HG03520 (cell line): ENCODE results near the gene STRADA.
"Not testable (repeated sequence)": the region's sequence is repeated elsewhere in the genome, so short reads cannot be mapped to it uniquely, and the experiment has no call there.

Source experiments
- ATAC-seq: cut with Tn5 transposase; IDR thresholded peaks from one replicate; pipeline ENCODE4 v1.9.1; 2021; ENCODE audit warnings: mild to moderate bottlenecking, moderate library complexity; ENCODE audit not compliant: unreplicated experiment

STRADA gene

GRCh38 chr17:63758428-63758827 is 16.8 kb upstream of the STRADA start:
- ATAC-seq: no peak

GRCh38 chr17:63754046-63754445 is 12.4 kb upstream of the STRADA start:
- no peak for ATAC-seq

GRCh38 chr17:63753215-63753614 is 11.6 kb upstream of the STRADA start:
- no peak for ATAC-seq

- ATAC-seq: no peak
These were observed 11.1 kb upstream of the STRADA start for GRCh38 chr17:63752707-63753106.

GRCh38 chr17:63751806-63752205 is 10.2 kb upstream of the STRADA start:
- no peak for ATAC-seq

- peak; percentile 18 for ATAC-seq
These were observed 524 bp downstream of the STRADA start for GRCh38 chr17:63741143-63741407.

GRCh38 chr17:63740464-63741142 is 996 bp downstream of the STRADA start:
- ATAC-seq: no peak

- ATAC-seq: no peak
These were observed 5.9 kb downstream of the STRADA start for GRCh38 chr17:63735691-63736090.

- no peak for ATAC-seq
These were observed 19.2 kb downstream of the STRADA start for GRCh38 chr17:63722403-63722802.

- ATAC-seq: not testable (repeated sequence)
These were observed 21.4 kb downstream of the STRADA start for GRCh38 chr17:63720194-63720593.

- no peak for ATAC-seq
These were observed 22.6 kb downstream of the STRADA start for GRCh38 chr17:63718988-63719387.

- no peak for ATAC-seq
These were observed 25.2 kb downstream of the STRADA start for GRCh38 chr17:63716426-63716825.

- ATAC-seq: no peak
These were observed 26.9 kb downstream of the STRADA start for GRCh38 chr17:63714550-63715277.

GRCh38 chr17:63709110-63709509 is 32.5 kb downstream of the STRADA start:
- ATAC-seq: no peak

- no peak for ATAC-seq
These were observed 34.4 kb downstream of the STRADA start for GRCh38 chr17:63707151-63707550.

GRCh38 chr17:63706336-63707082 is 35.1 kb downstream of the STRADA start:
- no peak for ATAC-seq

- ATAC-seq: no peak
These were observed 35.9 kb downstream of the STRADA start for GRCh38 chr17:63705657-63706056.

GRCh38 chr17:63704836-63705235 is 36.8 kb downstream of the STRADA start:
- ATAC-seq: no peak

- ATAC-seq: no peak
These were observed 37.4 kb downstream of the STRADA start for GRCh38 chr17:63704259-63704576.

- ATAC-seq: no peak
These were observed 37.9 kb downstream of the STRADA start for GRCh38 chr17:63703556-63704258.

GRCh38 chr17:63703029-63703428 is 38.6 kb downstream of the STRADA start:
- no peak for ATAC-seq

- no peak for ATAC-seq
These were observed 38.9 kb downstream of the STRADA start for GRCh38 chr17:63702721-63703015.
